IMR-90 (cell line): ENCODE results near the gene NOL6. TPM values are rescaled to one million over a fixed set of nuclear protein-coding genes. Genes with fewer than 3 reads are reported as not detected.
A peak's percentile ranks its signal among the peaks of the same experiment; 100 is the strongest.

ENCODE experiments used
- ATAC-seq: fragments of 200-7000 bp; cut with Tn5 transposase; 2 replicates; pipeline ENCODE4 v1.9.1; 2020; ENCODE audit warnings: low read depth, mild to moderate bottlenecking, moderate library complexity
- BruUV-seq: library from RNA; stranded (reverse); fragments of 400-500 nt; replicated peaks from 2 replicates; lab custom pipeline; 2021; lab: Mats Ljungman, UMichigan
- CTCF ChIA-PET: fragments of 300-600 bp; formaldehyde crosslinking; extraction: SDS; loops from one replicate; lab custom pipeline; 2021; ENCODE audit warnings: antibody characterized with exemption; lab: Yijun Ruan, JAX
- POLR2A ChIA-PET: fragments of 300-600 bp; sonication (Branson Sonifier 250); formaldehyde crosslinking; loops from one replicate; lab custom pipeline; 2022; ENCODE audit warnings: antibody characterized with exemption; ENCODE audit not compliant: unreplicated experiment; lab: Charles Lee
- DNase-seq: peaks from one replicate; pipeline ENCODE4 v3.0.0; 2013
- H2AFZ ChIP-seq: replicated peaks from 2 replicates; pipeline ENCODE3; 2013; ENCODE audit warnings: low read length, mild to moderate bottlenecking; ENCODE audit not compliant: poor library complexity
- H2AK5ac ChIP-seq: 2 replicates; pipeline ENCODE4 v1.6.1; 2013; ENCODE audit warnings: low read depth, low read length, inconsistent platforms
- H2AK9ac ChIP-seq: replicated peaks from 2 replicates; pipeline ENCODE3; 2013; ENCODE audit warnings: mild to moderate bottlenecking, low read depth, low read length, moderate library complexity; ENCODE audit not compliant: poor library complexity
- H2BK120ac ChIP-seq: 2 replicates; pipeline ENCODE4 v1.6.1; 2013; ENCODE audit warnings: low read depth, low read length, inconsistent platforms
- H2BK15ac ChIP-seq: 3 replicates; pipeline ENCODE4 v1.6.1; 2013; ENCODE audit warnings: low read depth, low read length, inconsistent platforms
- H2BK20ac ChIP-seq: 2 replicates; pipeline ENCODE4 v1.6.1; 2013; ENCODE audit warnings: low read depth, mild to moderate bottlenecking, inconsistent platforms, low read length, moderate library complexity
- H2BK5ac ChIP-seq: 2 replicates; pipeline ENCODE4 v1.6.1; 2013; ENCODE audit warnings: mild to moderate bottlenecking, low read depth, low read length, inconsistent platforms; ENCODE audit not compliant: poor library complexity, severe bottlenecking
- H3K14ac ChIP-seq: replicated peaks from 2 replicates; pipeline ENCODE4 v1.6.1; 2013; ENCODE audit warnings: low read depth, low read length, inconsistent platforms
- H3K18ac ChIP-seq: 2 replicates; pipeline ENCODE4 v1.6.1; 2013; ENCODE audit warnings: low read depth, low read length, control low read depth
- H3K23ac ChIP-seq: 2 replicates; pipeline ENCODE4 v1.6.1; 2013; ENCODE audit warnings: low read depth, low read length, inconsistent platforms
- H3K27ac ChIP-seq: 2 replicates; pipeline ENCODE4 v1.5.1; 2013; ENCODE audit warnings: mild to moderate bottlenecking, control low read depth, low read length; ENCODE audit not compliant: insufficient read depth
- H3K27me3 ChIP-seq: 2 replicates; pipeline ENCODE4 v1.6.1; 2013; ENCODE audit warnings: low read length; ENCODE audit not compliant: control insufficient read depth, insufficient read depth
- H3K36me3 ChIP-seq: 2 replicates; pipeline ENCODE4 v1.6.1; 2013; ENCODE audit warnings: low read length, mixed read lengths; ENCODE audit not compliant: control insufficient read depth, insufficient read depth
- H3K4ac ChIP-seq: 2 replicates; pipeline ENCODE4 v1.6.1; 2013; ENCODE audit warnings: low read depth, low read length, inconsistent platforms
- H3K4me1 ChIP-seq: 2 replicates; pipeline ENCODE4 v1.6.1; 2013; ENCODE audit warnings: low read length, mixed read lengths; ENCODE audit not compliant: control insufficient read depth, insufficient read depth
- H3K4me2 ChIP-seq: 2 replicates; pipeline ENCODE4 v1.6.1; 2013; ENCODE audit warnings: low read depth, mild to moderate bottlenecking, control low read depth, low read length, moderate library complexity
- H3K4me3 ChIP-seq: 2 replicates; pipeline ENCODE4 v1.5.1; 2013; ENCODE audit warnings: low read depth, mild to moderate bottlenecking, control low read depth, low read length, moderate library complexity; ENCODE audit not compliant: insufficient read depth
- H3K56ac ChIP-seq: 2 replicates; pipeline ENCODE4 v1.6.1; 2013; ENCODE audit warnings: low read length, inconsistent platforms; ENCODE audit not compliant: insufficient read depth; ENCODE audit errors: extremely low read depth
- H3K79me1 ChIP-seq, 2 experiments: 2 replicates each; pipeline ENCODE4 v1.6.1; 2013; ENCODE audit warnings: low read length in 2 of 2, inconsistent platforms in 1 of 2, low read depth in 1 of 2
- H3K9ac ChIP-seq: 2 replicates; pipeline ENCODE4 v1.6.1; 2013; ENCODE audit warnings: low read depth, low read length, control low read depth
- H3K9me1 ChIP-seq: 2 replicates; pipeline ENCODE4 v1.6.1; 2013; ENCODE audit warnings: low read length, inconsistent platforms; ENCODE audit not compliant: insufficient read depth
- H3K9me3 ChIP-seq: 2 replicates; pipeline ENCODE4 v1.6.1; 2013; ENCODE audit warnings: low read length; ENCODE audit not compliant: control insufficient read depth, insufficient read depth
- H4K20me1 ChIP-seq: 2 replicates; pipeline ENCODE4 v1.6.1; 2013; ENCODE audit warnings: low read length, inconsistent platforms; ENCODE audit not compliant: insufficient read depth
- H4K5ac ChIP-seq: 2 replicates; pipeline ENCODE4 v1.6.1; 2013; ENCODE audit warnings: mild to moderate bottlenecking, low read depth, low read length, control low read depth
- H4K8ac ChIP-seq, 2 experiments: 2 replicates each; pipeline ENCODE4 v1.6.1; 2013; ENCODE audit warnings: low read depth in 2 of 2, low read length in 2 of 2, control low read depth in 1 of 2, inconsistent platforms in 1 of 2
- H4K91ac ChIP-seq: 2 replicates; pipeline ENCODE4 v1.6.1; 2013; ENCODE audit warnings: low read depth, low read length, inconsistent platforms; ENCODE audit not compliant: insufficient read depth
- CEBPB ChIP-seq: IDR thresholded peaks from 2 replicates; pipeline ENCODE4 v1.6.1; 2012; ENCODE audit warnings: low read depth, low read length, improper control_type of control experiment
- CHD1 ChIP-seq: IDR thresholded peaks from 2 replicates; pipeline ENCODE4 v1.6.1; 2012; ENCODE audit warnings: low read depth, low read length, improper control_type of control experiment
- CTCF ChIP-seq: conservative IDR thresholded peaks from 2 replicates; pipeline ENCODE4 v1.5.1; 2012; ENCODE audit warnings: mild to moderate bottlenecking, low read depth, low read length, improper control_type of control experiment
- MAZ ChIP-seq: IDR thresholded peaks from 2 replicates; pipeline ENCODE4 v1.6.1; 2012; ENCODE audit warnings: low read depth, mild to moderate bottlenecking, low read length, improper control_type of control experiment, moderate library complexity, borderline replicate concordance
- MXI1 ChIP-seq: IDR thresholded peaks from 2 replicates; pipeline ENCODE4 v1.6.1; 2012; ENCODE audit warnings: low read depth, mild to moderate bottlenecking, low read length, moderate library complexity, borderline replicate concordance
- NFE2L2 ChIP-seq: fragments of 150-350 bp; IDR thresholded peaks from 2 replicates; pipeline ENCODE4 v1.6.1; 2016; ENCODE audit warnings: low read depth, mild to moderate bottlenecking, low read length
- POLR2A ChIP-seq: IDR thresholded peaks from 2 replicates; pipeline ENCODE4 v1.6.1; 2012; ENCODE audit warnings: mild to moderate bottlenecking, low read depth, low read length
- RCOR1 ChIP-seq: IDR thresholded peaks from 2 replicates; pipeline ENCODE4 v1.6.1; 2012; ENCODE audit warnings: mild to moderate bottlenecking, low read length, improper control_type of control experiment; ENCODE audit not compliant: insufficient replicate concordance
- SMC3 ChIP-seq: fragments of 150-350 bp; IDR thresholded peaks from 2 replicates; pipeline ENCODE4 v1.6.1; 2016; ENCODE audit warnings: low read depth, mild to moderate bottlenecking, antibody characterized with exemption, low read length, moderate library complexity
- USF2 ChIP-seq: fragments of 150-350 bp; IDR thresholded peaks from 2 replicates; pipeline ENCODE4 v1.6.1; 2017; ENCODE audit warnings: mild to moderate bottlenecking, antibody characterized with exemption, low read length, low read depth
- WGBS, 2 experiments: methylation state at CpG; one replicate each; pipeline versions ENCODE4 v1.1.5 to v1.1.7; 2013; ENCODE audit warnings: missing lambda C conversion rate in 2 of 2; ENCODE audit not compliant: insufficient read length in 1 of 2; ENCODE audit errors: extremely low coverage in 2 of 2; 5-methylcytosine and 5-hydroxymethylcytosine counted together
- dilution Hi-C: fragments of 300-500 bp; cut with HindIII; formaldehyde crosslinking; loops from one replicate; pipeline ENCODE4 v1.14.3; 2018; ENCODE audit warnings: low sequenced_read_pairs; ENCODE audit not compliant: unreplicated experiment
- in situ Hi-C: fragments of 300-500 bp; cut with MboI; formaldehyde crosslinking; loops from 3 replicates; pipeline ENCODE4 v1.14.3; 2019; ENCODE audit warnings: low sequenced_read_pairs, inconsistent platforms, mixed read lengths
- intact Hi-C: fragments of 100-400 bp; cut with micrococcal nuclease; formaldehyde crosslinking; loops from 2 replicates; pipeline ENCODE4 v1.10.0; 2022
- polyA plus RNA-seq, 3 experiments: library from polyadenylated mRNA; depleted of rRNA; stranded (reverse); fragments of >200 nt; gene quantifications; 2 replicates each; pipeline ENCODE4 v1.2.3, GENCODE V29; 2012; ENCODE audit warnings: low replicate concordance in 1 of 3
- total RNA-seq: library from RNA; depleted of rRNA; stranded (reverse); fragments of >200 nt; gene quantifications from 2 replicates; pipeline ENCODE4 v1.2.3, GENCODE V29; 2012

NOL6 gene
- total and polyA plus RNA-seq, 2 of the 4 experiments (the other 2 are of a cell fraction), result 47.3 to 71.7 TPM

DNA sequence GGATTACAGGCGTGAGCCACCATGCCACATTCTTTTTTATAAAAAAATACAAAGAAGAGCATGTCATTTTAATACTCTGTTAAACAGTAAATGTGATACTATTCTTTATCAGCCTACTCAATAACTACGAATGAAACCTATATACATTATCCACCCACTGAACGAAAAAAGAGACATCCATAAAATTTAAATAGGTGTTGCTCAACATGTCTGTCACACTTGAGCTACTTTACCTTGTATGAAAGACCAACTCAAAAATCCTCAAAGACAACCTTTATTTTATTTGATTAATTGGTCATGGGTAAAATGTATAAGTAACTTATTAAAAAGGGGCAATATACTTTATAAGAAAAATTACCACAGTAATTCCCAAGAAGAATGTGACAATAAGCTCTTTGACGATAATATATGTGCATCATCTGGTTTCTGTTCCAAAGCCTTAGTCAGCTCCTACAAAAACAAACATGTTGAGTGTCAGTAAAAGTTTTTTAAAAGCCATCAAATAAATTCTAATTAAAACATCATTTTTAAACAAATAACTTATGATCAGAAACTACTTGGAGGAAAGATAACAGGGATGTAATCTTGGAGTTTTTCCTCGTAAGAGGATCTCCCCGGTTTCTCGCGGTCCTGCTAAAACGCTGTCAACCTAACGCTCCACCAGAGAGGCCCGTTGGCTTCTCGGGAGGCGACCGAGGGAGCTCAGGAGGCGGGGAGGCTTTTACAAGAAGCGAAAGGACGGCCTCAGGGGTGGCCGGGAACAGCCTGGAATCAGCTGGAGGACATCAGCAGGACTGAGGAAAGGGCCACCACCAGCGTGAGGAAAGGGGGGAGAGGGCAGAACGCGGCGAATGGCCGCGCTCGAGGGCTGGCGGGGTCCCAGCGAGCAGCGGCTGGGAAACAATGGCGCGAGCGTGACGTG, 36.8 kb upstream of the NOL6 start:
- CTCF ChIA-PET, result interaction anchor here (0.5 kb wide), 1 partner anchor 47 kb away, joined by 3 read pairs; no protein-coding TSS in a partner anchor
- POLR2A ChIA-PET, result no interaction called here

More for the DNA sequence above, 36.8 kb upstream of the NOL6 start:
- Histone ChIP-seq H3K18ac (peak overlapping the region; percentile 100), H3K14ac (peak overlapping the region; percentile 100), H3K4ac (peak overlapping the region; percentile 100), H3K4me2 (peak overlapping the region; percentile 92), H3K79me1 (peaks cover 7 to 17% of the 10 kb centered on the region in 2 experiments), H4K91ac (peak overlapping the region; percentile 100), H4K8ac (peak overlapping the region; percentile 88 to 99), H2BK20ac (peak overlapping the region; percentile 98), H2AFZ (peak overlapping the region; percentile 96), H2AK5ac (peak overlapping the region; percentile 71), H3K4me1 (peaks cover 8% of the 10 kb centered on the region), H3K9me3 (peaks cover 8% of the 10 kb centered on the region), H3K9ac (peak overlapping the region; percentile 98), H3K9me1 (peaks cover 6% of the 10 kb centered on the region), H2BK120ac (peak overlapping the region; percentile 100), H3K4me3 (peak overlapping the region; percentile 92), H3K27me3 (no peaks in the 10 kb centered on the region), H3K27ac (peak overlapping the region; percentile 99), H3K56ac (peak overlapping the region; percentile 90), H3K36me3 (no peaks in the 10 kb centered on the region), H2BK15ac (peak overlapping the region; percentile 90), H3K23ac (peak overlapping the region; percentile 100), H4K20me1 (no peaks in the 10 kb centered on the region), H2BK5ac (peak overlapping the region; percentile 100), H4K5ac (peak overlapping the region; percentile 99), H2AK9ac (peak overlapping the region; percentile 96)
- ATAC-seq (peak; percentile 59), DNase-seq (peak; percentile 62)
- intact Hi-C loops, result no loop called here
- WGBS, 2 experiments, result 0% methylated on average over 10 of the region's 32 CpGs; no CpG with 5 or more reads in 1 of the 2 experiments
- dilution Hi-C loops, result no loop called here
- TF ChIP-seq POLR2A (peak; percentile 83), CEBPB (peak; percentile 47; the same call in 1 of the 2 replicates), CHD1 (no peak), MXI1 (no peak), SMC3 (no peak), NFE2L2 (no peak), MAZ (no peak), USF2 (no peak), RCOR1 (no peak), CTCF (no peak)
- BruUV-seq, result TSS peak; percentile 57
- in situ Hi-C loops, result no loop called here
